Hepatic stellate cell (primary cell): Measurements from ENCODE around the gene AP1M1.

Experiments
- DNase-seq: peaks from one replicate; pipeline ENCODE4 v3.0.0; 2011; ENCODE audit warnings: low spot score

Gene AP1M1

DNA sequence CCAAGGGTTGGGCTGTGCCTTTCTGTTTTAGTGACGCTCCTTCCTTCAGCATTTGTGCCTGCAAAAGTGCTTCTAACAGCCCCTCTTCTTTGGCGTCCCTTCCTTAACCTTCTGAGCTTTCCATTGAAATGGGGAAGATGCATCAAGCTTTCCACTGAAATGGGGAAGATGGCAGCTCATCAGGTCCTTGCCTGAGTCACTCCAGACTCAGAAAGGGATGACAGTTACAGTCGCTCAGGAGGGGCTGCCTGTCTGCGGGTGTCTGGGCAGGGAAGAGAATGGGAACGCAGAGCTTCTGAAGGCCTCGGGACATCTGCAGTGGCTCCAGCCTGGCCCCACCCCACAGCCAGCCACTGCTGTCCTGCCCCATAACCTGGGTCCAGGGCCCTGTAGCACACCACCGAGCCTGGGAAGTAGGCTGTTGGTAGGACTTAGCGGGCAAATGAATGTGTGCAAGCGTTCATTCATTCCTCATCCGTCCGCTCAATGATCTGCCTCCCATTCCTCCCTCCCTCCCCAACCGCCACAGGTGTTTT, 9.8 kb downstream of the AP1M1 start:
- no peak for DNase-seq

DNA sequence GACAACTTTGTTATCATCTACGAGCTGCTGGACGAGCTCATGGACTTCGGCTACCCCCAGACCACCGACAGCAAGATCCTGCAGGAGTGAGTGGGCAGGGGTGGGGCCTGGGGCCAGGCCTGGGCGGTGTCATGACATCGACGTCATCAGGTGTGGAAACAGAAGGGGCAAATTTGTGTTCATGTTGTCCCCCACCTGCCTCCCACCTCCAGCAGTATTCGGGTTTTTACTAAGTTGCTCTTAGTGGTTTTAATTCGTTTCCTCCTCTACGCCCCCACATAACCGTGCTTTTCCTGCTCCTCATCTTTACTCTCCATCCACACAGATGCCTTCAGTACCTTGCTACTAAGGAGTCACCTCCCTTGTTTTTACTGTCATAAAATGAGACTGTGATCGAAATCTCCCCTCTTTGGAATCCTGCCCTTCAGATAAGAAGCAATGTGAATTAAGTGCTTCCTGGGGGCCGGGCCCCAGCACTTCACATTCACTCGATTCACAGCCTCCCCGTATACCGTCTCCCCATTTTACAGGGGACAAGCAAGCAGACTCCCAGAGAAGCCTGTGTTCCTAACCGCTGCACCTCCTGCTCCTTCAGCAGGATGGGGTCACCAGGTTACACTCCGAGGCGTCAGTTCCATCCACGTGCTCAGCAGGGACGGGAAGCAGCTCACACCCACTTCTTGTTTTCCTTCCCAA, 10.5 kb downstream of the AP1M1 start:
- no peak for DNase-seq

DNA sequence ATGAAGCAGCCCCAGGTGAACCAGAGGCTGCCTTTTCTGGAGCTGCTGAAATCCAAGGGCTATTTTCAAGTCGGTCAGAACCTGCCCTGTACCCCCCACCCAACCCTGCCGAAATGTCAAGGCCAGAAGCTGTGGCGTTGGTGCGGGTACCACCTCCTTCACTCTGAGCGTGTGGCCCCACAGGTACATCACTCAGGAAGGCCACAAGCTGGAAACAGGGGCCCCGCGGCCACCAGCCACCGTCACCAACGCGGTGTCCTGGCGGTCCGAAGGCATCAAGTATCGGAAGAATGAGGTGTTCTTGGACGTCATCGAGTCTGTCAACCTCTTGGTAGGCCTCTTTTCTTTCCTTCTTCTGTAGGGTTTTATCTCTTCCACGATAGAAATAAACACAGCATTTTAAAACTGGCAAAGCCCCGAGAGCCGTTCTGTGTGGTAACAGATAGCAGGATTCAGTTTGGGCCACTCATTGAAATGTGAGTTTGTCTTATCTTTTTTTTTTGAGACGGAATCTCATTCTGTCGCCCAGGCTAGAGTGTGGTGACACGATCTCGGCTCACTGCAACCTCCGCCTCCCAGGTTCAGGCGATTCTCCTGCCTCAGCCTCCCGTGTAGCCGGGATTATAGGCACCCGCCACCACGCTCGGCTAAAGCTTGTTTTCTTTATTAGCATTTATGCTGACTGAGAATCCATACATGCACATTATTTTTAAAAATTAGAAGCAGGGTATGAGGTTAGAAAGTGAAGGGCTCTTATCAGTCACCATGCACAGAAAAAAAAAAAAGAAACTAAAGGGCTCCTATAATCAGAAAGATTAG, 11.3 kb downstream of the AP1M1 start:
- no peak for DNase-seq

DNA sequence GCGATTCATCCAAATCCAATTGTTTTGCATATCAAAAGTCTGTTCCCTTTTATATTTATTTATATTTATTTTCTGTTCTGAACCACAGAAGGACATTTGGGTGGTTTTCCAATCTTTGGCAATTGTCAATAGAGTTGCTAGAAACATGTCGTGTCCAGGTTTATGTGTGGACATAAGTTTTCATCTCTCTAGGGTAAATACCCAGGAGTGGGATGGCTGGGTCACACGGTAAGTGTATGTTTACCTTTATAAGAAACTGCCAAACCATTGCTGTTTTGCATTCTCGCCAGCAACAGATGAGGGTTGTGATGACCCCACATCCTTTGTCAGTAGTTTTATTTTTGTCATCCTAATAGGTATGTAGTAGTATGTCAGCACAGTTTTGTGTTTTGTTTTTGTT, 12.5 kb downstream of the AP1M1 start:
- no peak for DNase-seq

DNA sequence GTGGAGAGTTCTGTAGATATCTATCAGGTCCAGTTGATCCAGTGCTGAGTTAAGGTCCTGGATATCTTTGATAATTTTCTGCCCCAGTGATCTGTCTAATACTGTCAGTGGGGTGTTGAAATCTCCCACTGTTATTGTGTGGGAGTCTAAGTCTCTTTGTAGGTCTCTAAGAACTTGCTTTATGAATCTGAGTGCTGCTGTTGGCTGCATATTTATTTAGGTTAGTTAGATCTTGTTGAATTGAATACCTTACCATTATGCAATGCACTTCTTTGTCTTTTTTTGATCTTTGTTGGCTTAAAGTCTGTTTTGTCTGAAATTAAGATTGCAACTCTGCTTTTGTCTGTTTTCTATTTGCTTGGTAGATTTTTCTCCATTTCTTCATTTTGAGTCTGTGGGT, 15.4 kb downstream of the AP1M1 start:
- DNase-seq: no peak

DNA sequence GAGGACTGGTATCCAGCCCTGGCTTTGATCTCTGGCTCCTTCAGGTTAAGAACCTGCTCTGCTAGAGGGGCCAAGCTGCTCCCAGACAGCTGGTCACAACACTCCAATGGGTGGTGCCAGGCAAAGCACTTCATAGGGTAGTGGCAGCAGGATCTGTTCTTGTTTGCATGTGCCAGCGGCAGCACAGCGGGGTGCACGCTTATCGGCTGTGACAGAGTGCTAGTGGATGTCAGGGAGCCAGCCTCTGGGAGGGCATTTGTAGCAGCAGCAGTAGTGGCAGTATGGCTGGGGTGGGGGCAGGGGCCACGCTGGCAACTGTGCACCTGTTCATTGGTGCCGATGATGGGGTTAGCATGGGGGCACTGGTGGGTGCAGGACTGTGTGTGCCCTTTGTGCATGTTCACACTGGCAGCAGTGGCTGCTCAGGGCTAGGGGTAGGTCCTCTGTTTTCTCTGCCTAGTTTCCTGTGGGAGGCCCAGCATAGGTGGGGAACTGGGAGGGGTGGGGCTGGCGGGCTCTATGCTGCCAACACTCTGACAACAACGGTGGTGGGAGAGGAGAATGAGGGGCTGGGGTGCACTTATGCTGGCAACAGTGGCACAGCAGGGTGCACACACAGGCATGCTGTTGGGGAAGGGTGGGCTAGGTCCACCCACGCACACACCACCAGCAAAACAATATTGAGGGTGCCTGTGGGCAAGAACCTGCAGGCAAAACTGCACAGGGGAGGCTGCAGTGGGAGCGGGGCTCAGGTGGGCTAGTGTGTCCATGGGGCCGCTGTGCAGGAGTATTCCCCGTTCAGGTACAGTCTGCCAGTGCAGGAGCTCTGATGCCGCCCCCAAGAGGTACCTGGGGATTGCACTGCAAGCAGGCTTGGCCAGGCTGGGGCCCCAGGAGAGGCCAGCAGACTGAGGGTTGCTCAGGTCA, 19.3 kb downstream of the AP1M1 start:
- no peak for DNase-seq

DNA sequence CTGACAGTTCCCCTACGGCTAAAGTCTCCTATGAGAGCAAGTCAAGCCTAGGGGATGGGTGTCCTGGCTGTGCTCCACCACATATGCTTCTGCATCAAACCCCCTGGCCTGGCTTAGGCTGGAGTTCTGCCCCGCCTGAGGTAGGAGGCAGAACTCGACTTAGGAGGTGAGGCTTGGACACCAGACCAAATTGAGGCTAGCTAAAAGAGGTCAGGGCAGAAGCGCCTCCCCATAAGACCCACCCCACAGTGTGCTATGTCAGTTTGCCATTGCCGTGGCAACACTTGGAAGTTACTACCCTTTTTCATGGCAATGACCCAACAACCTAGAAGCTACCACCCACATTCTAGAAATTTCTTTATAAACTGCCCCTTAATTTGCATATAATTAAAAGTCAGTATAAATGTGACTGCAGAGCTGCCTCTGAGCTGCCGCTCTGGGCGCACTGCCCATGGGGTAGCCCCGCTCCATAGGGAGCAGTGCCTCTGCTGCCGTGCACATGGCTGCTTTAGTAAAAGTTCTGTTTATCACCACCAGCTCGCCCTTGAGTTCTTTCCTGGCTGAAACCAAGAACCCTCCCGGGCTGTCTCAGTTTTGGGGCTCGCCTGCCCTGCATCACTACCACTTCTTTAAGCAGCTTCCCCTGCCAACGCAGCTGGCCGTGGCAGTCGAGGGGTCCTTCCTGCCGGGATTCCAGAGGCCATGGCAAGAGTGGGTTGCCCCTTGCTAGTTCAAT, 20.2 kb downstream of the AP1M1 start:
- no peak for DNase-seq

DNA sequence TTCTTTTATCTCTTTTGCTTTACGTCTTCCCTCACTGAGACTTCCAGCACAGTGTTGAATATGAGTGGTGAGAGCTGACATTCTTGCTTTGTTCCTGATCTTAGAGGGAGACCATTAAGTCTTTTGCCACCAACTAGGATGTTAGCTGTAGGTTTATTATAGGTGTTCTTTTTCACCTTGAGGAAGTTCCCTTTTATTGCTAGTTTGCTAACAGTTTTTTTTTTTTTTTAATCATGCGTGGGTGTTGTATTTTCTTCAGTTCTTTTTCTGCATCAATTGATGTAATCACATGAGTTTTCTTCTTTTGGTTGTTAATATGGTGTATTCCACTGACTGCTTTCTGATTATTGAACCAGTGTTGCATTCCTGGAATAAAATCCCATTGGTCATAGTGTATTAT, 21.1 kb downstream of the AP1M1 start:
- DNase-seq: no peak

DNA sequence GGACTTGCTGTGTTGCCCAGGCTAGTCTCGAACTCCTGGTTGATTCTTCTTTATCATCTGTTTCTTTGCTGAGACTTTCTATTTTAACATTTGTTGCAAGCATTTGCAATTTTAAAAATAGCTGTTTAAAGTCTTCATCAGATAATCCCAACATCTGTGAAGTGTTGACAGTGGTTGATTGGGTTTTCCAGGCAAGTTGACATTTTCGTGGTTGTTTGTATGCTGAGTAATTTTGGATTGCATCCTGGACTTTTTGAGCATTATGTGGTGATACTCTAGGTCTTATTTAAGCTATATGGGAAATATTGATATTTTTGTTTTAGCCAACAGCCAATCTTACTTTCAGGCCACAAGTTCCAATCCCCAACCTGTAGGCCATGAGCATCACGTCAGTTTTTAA, 25.1 kb downstream of the AP1M1 start:
- no peak for DNase-seq

DNA sequence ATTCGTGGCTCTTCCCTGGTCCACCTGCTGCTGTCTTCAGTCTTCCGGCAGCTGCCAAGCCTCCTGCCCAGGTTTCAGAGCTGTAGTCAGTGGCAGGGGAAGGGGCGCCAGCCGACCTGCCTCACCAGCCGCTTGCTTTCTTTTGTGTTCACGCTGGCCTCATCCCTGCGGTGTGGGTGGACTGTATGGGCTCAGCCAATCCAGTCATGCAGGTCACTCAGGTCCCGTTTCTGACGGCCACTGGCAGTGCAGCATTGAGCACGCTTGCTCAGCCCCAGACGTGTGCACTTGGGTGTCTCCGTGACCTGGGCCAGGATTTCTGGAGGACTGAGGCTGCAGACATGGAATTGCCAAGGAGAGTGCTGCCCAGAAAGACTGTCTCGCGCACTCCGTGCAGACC, 26.0 kb downstream of the AP1M1 start:
- DNase-seq: no peak

DNA sequence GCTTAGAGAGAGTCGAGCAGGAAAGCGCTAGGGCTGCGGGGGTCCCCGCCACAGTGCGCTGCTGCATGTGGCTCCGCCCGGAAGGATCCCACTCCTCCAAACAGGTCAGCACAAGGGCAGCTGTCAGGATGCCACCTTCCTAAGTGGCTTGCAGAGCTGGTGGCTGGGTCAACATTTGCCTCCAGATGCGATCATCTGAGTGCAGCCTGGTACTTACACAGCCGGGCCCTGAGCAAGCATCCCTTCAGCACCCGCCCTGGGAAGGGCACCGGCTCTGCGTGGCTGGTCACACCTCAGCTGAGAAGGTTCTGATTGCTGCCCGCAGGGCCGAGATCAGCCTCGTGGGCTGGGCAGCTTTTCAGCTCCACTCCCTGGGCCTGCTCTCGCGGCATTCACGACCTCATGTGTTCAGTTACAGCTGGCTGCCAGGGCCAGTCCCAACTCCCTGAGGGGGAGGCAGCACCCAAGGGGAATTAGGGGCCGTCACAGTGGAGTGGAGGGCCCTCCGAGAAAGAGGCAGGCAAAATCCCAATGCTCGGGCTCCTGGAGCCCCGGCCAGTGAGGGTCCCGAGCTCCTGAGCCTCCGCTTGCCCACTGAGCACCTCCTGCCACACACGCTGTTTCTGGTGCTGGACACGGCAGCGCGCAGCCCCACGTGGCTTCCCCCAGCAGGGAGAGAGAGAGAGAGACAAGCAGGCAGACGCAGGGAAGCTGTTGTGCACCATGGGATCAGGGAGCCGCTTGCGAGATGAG, 26.8 kb downstream of the AP1M1 start:
- DNase-seq: no peak

DNA sequence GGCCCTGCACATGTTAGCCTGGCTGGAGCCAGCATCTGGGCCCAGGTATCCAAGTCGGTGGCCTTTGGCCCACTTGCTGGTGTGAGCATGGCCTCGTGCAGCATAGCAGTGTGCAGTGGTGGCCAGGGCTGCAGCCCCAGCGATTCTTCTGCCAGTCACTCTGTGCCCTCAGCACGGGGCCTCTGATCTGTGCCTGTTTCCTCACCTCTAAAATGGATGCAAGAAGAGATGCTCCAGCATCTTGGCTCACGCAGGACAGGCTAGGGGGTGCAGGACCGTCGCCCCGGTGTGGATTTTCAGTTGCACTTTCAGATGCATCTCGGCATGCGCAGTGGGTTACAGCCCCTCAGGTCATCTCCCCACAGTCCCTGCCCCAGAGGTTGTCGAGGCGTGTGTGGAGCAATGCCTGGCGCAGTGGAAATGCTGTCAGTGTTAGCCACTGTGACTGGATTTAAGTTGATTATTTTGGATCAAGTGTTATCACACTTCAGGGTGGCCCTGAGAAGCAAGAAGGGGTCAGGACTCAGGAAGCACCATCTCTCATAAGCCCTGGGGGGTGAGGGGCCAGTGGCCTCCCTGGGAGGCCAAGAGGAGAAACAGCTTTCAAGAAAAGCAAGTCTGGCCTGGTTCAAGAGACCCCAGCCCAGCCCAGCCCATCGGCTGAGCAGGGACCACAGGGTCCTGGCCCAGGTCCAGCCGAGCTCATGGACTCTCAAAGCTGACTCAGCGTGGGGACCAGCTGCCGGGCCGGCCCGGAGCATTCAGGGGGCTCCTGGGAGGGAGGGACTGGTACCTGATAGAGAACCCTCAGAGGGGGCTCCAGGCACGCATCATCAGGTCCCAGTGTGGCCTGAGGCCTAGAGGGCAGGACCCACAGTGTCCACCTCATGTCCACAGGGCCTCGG, 27.8 kb downstream of the AP1M1 start:
- no peak for DNase-seq

DNA sequence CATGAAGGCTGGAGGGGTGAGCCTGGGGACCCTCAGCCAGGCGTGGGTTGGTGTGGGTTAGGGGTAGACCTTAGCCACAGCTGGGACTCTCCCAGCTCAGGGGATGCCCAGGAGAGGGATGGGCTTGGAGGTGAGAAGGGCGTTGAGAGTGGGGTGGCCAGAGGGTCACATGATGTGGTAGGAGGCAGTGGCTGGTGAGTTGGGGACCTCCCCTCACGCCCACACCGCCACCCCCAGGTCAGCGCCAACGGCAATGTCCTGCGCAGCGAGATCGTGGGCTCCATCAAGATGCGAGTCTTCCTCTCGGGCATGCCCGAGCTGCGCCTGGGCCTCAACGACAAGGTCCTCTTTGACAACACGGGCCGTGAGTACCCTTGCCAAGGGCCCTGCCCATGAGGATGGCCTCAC, 28.5 kb downstream of the AP1M1 start:
- DNase-seq: no peak

DNA sequence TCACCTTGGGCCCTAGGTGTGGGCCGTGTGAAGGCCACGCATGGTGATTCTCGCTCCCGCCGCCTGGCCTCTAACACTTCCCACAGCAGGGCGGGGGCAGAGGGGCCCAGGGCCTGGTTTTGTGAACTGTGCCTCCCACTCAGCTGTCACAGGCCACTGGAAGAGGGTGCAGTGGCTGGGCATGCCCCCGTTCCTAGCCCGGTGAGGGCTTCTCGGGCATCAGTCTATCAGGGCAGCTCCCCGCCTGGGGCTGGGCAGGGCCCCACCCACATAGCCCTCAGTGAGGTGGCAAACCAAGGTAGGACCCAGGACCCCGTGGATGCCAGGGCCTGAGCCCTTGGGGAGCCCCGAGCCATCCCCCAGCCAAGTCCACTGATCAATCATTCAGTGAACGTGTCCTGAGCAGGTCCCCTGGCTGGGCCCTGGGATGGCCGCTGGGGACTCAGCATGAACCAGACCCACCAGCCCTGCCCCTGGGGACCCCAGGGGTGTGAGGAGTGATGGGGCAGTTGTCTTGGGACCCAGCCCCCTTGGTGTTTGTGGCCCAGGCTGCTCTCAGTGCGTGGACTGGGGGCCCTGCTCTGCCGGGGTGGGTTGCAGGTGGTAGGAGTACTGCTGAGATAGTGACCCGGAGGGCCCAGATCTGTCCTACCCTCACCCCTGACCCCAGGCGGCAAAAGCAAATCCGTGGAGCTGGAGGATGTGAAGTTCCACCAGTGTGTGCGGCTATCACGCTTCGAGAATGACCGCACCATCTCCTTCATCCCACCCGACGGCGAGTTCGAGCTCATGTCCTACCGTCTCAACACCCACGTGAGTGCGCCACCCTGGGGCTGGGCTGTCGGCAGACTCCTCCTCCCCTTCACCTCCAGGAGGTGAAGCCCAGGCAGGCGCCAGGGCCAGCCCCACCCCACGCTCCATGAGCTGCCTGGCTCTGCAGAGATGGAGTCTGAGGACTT, 29.4 kb downstream of the AP1M1 start:
- DNase-seq: no peak

DNA sequence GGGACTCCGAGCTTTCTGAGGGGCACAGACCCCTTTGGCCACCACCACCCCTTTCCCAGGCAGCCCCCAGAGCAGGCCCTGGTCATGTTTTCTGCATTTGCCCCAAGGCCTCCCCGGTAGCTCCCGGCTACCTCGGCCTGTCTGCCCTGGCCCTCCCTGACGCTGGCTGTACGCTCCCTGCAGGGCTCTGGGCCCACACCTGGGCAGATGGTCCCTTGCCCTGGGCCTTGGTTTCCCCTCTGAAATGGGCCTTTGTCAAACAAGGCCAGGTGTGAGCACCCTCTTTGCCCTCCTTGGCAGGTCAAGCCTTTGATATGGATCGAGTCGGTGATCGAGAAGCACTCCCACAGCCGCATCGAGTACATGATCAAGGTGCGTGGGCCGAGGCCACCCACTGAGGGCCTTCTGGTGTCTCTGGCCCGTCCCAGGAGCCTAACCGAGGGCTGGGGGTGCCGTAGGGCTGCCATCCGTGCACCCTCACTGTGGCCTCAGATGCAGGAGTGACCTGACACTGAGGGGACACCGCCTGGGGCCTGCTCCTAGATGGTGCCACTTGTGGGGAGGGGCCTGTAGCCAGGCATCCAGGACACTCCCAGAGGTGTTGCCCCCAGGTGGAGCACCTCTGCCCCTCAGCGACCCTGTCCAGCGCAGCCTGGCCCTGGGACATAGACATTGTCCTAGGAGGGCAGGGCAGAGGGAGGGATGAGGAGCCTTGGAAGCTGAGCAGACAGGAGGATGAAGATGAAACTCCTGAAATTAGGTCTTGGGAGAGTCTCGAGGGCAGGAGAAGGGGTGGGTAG, 30.3 kb downstream of the AP1M1 start:
- no peak for DNase-seq

DNA sequence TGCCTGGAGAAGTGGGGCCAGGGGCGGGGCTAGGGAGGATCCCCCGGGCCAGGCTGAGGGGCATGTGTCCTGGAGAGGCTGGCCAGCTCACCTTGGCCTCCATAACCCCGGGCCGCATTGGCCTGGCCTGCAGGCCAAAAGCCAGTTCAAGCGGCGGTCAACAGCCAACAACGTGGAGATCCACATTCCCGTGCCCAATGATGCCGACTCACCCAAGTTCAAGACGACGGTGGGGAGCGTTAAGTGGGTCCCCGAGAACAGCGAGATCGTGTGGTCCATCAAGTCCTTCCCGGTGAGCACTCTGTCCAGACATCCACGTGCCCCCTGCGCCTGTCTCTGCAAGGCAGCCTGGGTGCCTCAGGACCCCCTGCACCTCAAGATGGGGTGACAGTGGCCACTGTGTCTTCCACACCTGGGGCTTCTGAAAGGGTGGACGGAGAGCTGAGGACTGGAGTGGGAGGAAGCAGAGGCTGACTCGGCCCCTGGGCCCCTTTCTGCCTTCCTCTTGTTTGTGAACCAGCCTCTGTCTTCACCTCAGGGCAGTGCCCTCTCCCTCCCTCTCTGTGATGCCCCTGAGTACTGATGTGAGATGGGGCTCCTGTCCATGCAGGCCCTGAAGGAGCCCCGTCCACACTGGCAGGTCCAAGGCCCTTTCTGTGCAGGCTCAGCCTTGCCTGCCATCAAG, 31.1 kb downstream of the AP1M1 start:
- no peak for DNase-seq

DNA sequence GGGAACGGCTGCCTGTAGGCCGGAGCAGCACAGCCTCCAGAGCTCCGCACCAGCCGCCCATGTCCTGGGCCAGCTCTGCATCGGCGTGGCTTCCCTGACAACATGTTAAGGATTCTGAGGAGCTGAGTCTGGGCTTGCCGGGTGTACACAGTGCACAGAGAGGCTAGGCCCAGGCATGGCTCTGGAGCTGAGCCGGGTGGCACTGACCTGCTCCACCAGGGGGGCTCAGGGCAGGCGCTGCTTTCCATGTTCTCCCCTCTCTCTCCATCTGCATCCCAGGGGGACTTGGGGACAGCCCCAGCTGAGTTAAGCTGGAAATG, 31.6 kb downstream of the AP1M1 start:
- DNase-seq: no peak
